A673 (cell line): ENCODE measurements around the gene NRIP2. TPM values are rescaled to one million over a fixed set of nuclear protein-coding genes. Genes with fewer than 3 reads are reported as not detected.

Experiments used
- BruUV-seq: library from RNA; stranded (reverse); fragments of 400-500 nt; replicated peaks from 2 replicates; lab custom pipeline; 2021; lab: Mats Ljungman, UMichigan
- CTCF ChIA-PET: fragments of 300-600 bp; sonication (Branson Sonifier 250); formaldehyde crosslinking; loops from one replicate; lab custom pipeline; 2022; ENCODE audit warnings: antibody characterized with exemption; lab: Charles Lee
- POLR2A ChIA-PET: fragments of 300-600 bp; sonication (Branson Sonifier 250); formaldehyde crosslinking; loops from one replicate; lab custom pipeline; 2022; ENCODE audit warnings: antibody characterized with exemption; ENCODE audit not compliant: low non-redundant PET; lab: Charles Lee
- DNase-seq: peaks from one replicate; pipeline ENCODE4 v3.0.0-alpha.2; 2015; ENCODE audit warnings: low spot score
- H3K27ac ChIP-seq: fragments of 200-600 bp; sonication (generic); 2 replicates; pipeline ENCODE4 v1.5.1; 2016; ENCODE audit warnings: mixed run types, low read depth, mild to moderate bottlenecking, mixed read lengths, antibody characterized with exemption, low read length; ENCODE audit not compliant: poor library complexity, severe bottlenecking
- H3K27me3 ChIP-seq: fragments of 200-600 bp; sonication (generic); replicated peaks from 2 replicates; pipeline ENCODE4 v1.6.1; 2017; ENCODE audit warnings: mixed run types, low read depth, mild to moderate bottlenecking, mixed read lengths, antibody characterized with exemption, low read length; ENCODE audit not compliant: insufficient read depth, poor library complexity
- H3K36me3 ChIP-seq: fragments of 200-600 bp; sonication (generic); 2 replicates; pipeline ENCODE4 v1.6.1; 2016; ENCODE audit warnings: mixed run types, mild to moderate bottlenecking, mixed read lengths, antibody characterized with exemption, low read length; ENCODE audit not compliant: insufficient read depth, poor library complexity, severe bottlenecking
- H3K4me1 ChIP-seq: fragments of 200-600 bp; sonication (generic); 2 replicates; pipeline ENCODE4 v1.6.1; 2017; ENCODE audit warnings: mixed run types, mild to moderate bottlenecking, mixed read lengths, antibody characterized with exemption, low read length; ENCODE audit not compliant: insufficient read depth, poor library complexity, severe bottlenecking
- H3K4me3 ChIP-seq: fragments of 200-600 bp; sonication (generic); 2 replicates; pipeline ENCODE4 v1.5.1; 2016; ENCODE audit warnings: low read depth, mixed run types, mild to moderate bottlenecking, mixed read lengths, low read length; ENCODE audit not compliant: poor library complexity, severe bottlenecking
- H3K9me3 ChIP-seq: fragments of 200-600 bp; sonication (generic); 2 replicates; pipeline ENCODE4 v1.6.1; 2016; ENCODE audit warnings: mixed run types, low read depth, mild to moderate bottlenecking, mixed read lengths, antibody characterized with exemption, low read length; ENCODE audit not compliant: poor library complexity, severe bottlenecking
- EZH2 ChIP-seq: fragments of 200-600 bp; sonication (generic); IDR thresholded peaks from 2 replicates; pipeline ENCODE4 v1.6.1; 2017; ENCODE audit warnings: borderline replicate concordance, low read depth, mild to moderate bottlenecking, mixed read lengths, antibody characterized with exemption, low read length; ENCODE audit not compliant: poor library complexity, severe bottlenecking
- intact Hi-C: fragments of 100-400 bp; cut with micrococcal nuclease; formaldehyde crosslinking; loops from one replicate; pipeline ENCODE4 v1.10.0; 2022; ENCODE audit not compliant: unreplicated experiment
- total RNA-seq: library from RNA; stranded (reverse); gene quantifications from 2 replicates; pipeline ENCODE4 v1.2.3, GENCODE V29; 2021
- TF ChIP-seq, protein P1 (sequence below): fragments of 300-800, 200-600 bp; sonication (generic); conservative IDR thresholded peaks from 2 replicates; pipeline ENCODE4 v1.5.1; 2017; ENCODE audit warnings: low read depth, mild to moderate bottlenecking, antibody characterized with exemption, low read length, moderate library complexity, mixed read lengths

The NRIP2 gene
- total RNA-seq, 1 experiment from 2014 or later = 0.39 TPM

DNA sequence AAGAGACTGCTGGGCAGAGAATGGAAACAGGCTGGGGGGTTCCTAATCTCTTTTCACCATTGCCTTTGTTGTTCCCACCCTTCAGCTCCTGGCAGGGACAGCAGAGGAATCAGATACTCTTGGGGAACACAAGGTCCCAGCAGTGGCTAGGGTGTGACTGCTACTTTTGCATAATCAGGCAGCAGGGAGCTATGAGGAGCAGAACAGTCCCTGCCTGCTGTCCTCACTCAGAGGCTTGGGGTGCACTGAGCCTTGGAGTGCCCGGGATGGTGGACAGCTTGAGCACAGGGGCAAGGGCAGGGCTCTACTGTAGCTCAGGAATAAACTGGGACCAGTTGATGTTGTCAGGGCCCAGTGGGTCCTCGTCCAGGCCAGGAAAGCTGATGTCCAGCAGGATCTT is 23.5 kb upstream of the NRIP2 start:
- Histone ChIP-seq H3K27me3 (no peaks in the 10 kb centered on the region), H3K4me1 (no peaks in the 10 kb centered on the region), H3K4me3 (no peak overlapping the region), H3K27ac (no peak overlapping the region), H3K9me3 (no peaks in the 10 kb centered on the region), H3K36me3 (peaks cover 52% of the 10 kb centered on the region)
- no peak for TF ChIP-seq EZH2
- TF ChIP-seq, protein P1, sequence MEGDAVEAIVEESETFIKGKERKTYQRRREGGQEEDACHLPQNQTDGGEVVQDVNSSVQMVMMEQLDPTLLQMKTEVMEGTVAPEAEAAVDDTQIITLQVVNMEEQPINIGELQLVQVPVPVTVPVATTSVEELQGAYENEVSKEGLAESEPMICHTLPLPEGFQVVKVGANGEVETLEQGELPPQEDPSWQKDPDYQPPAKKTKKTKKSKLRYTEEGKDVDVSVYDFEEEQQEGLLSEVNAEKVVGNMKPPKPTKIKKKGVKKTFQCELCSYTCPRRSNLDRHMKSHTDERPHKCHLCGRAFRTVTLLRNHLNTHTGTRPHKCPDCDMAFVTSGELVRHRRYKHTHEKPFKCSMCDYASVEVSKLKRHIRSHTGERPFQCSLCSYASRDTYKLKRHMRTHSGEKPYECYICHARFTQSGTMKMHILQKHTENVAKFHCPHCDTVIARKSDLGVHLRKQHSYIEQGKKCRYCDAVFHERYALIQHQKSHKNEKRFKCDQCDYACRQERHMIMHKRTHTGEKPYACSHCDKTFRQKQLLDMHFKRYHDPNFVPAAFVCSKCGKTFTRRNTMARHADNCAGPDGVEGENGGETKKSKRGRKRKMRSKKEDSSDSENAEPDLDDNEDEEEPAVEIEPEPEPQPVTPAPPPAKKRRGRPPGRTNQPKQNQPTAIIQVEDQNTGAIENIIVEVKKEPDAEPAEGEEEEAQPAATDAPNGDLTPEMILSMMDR = no peak
- CTCF ChIA-PET = no interaction called here
- no TSS peak for BruUV-seq
- intact Hi-C loops = no loop called here
- POLR2A ChIA-PET = no interaction called here
- no peak for DNase-seq

DNA sequence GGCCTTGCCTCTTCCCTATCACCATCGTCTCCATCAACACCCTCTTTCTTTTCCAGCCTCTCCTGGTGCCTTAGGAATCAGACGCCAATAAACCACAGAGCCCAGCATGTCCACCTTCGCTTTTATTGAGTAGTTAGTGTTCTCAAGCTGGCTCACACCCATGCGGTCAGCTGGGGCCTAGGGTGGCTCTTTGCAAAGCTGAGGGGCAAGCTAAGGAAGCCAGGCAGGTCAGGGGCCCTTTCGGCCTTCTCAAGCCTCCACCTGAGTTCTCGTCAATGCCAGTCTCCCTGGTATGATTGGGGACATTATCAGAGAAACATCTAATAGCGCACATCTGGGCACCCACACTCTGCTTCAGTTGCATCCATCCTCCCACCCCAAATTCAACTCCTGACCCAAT is 22.7 kb upstream of the NRIP2 start:
- no peaks in the 10 kb centered on the region for H3K9me3 ChIP-seq
- peaks cover 44% of the 10 kb centered on the region for H3K36me3 ChIP-seq
- H3K4me1 ChIP-seq = no peaks in the 10 kb centered on the region
- ChIA-PET POLR2A (interaction anchor here (0.6 kb wide), 1 partner anchor 54 kb away, joined by 3 read pairs; no protein-coding TSS in a partner anchor), CTCF (interaction anchor here (0.6 kb wide), 1 partner anchor 29 kb away, joined by 3 read pairs; no protein-coding TSS in a partner anchor)
- H3K4me3 ChIP-seq = no peak overlapping the region
- no peaks in the 10 kb centered on the region for H3K27me3 ChIP-seq
- TF ChIP-seq EZH2 = no peak
- TF ChIP-seq, protein P1 = no peak
- BruUV-seq = no TSS peak
- DNase-seq = no peak
- H3K27ac ChIP-seq = no peak overlapping the region
- intact Hi-C loops = no loop called here

DNA sequence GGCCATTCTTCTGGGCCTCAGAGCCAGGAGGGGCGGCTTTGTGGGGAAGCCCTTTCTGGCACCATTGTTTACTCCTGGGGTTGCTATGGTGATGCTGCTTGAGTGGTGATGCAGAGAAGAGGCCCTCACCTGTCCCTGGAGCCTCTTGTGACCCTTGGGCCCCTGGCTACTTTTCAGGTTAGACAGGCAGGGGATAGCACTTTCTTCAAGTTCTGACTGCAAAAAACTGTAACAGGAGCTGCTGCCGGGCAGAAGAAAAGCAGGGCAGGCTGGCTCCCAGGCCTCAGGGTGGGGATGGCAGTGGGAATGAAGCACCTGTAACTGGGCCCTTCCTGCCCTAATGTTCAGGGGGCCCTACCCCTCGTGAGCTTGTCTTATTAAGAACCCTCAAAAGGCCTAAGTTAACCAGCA is 22.2 kb upstream of the NRIP2 start, which contains the start of gene TEX52:
Gene TEX52 (minus strand): TSS at position 19 of the 411 bp plus-strand sequence. CDS start 13 bp downstream, at position 6.
- intact Hi-C loops = no loop called here
- POLR2A ChIA-PET = interaction anchor here (0.6 kb wide), 1 partner anchor 55 kb away, joined by 3 read pairs; no protein-coding TSS in a partner anchor
- CTCF ChIA-PET = interaction anchor here (0.6 to 1.1 kb wide), 2 partner anchors 20 to 30 kb away, joined by 3 to 4 read pairs; partner anchors contain the start of genes FOXM1 and RHNO1
- BruUV-seq = no TSS peak
- Histone ChIP-seq H3K4me1 (no peaks in the 10 kb centered on the region), H3K9me3 (no peaks in the 10 kb centered on the region), H3K27me3 (no peaks in the 10 kb centered on the region), H3K27ac (no peak within 1 kb of the TSS), H3K4me3 (no peak within 1 kb of the TSS), H3K36me3 (peaks cover 38% of the 10 kb centered on the region)
- TF ChIP-seq EZH2 = no peak
- TF ChIP-seq, protein P1 = no peak
- no peak for DNase-seq
